Stimulated activated CD8-positive, alpha-beta memory T cell treated with anti-CD3 and anti-CD28 coated beads, Interleukin-12 subunit alpha, Interleukin-12 subunit beta, amount 100 ng/mL, for 24 hours (primary cell): ENCODE data around the gene AARSD1.
"Not testable (repeated sequence)": the region's sequence is repeated elsewhere in the genome, so short reads cannot be mapped to it uniquely, and the experiment has no call there.

Experiments used
- DNase-seq: peaks from one replicate; pipeline ENCODE4 v3.0.0-alpha.2; 2020; ENCODE audit errors: extremely low read depth

Gene AARSD1

DNA sequence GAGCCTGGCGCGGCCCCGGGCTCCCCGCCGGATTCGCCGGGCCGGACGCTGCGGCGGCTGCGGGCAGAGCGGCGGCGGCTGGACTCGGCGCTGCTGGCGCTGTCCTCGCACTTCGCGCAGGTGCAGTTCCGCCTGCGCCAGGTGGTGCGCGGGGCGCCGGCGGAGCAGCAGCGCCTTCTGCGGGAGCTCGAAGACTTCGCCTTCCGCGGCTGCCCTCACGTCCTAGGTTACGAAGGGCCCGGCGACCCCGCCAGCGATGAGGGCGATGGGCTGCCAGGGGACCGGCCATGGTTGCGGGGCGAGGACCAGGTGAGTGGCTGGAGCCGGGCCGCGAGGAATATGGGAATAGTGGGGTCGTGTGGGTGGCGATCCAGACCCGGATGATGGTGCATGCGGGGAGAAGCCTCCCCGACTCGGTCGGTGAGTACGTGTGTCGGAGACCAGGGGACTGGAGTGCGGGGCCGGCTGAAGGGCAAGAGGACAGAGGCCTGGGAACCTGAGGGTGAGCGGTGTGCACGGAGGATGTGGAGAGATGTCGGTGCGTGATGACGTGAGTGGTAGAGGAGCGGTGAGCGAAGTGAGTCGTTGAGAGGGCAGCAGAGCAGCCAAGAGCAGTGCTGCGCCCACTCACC lies 16.6 kb upstream of the AARSD1 start:
- no peak for DNase-seq

DNA sequence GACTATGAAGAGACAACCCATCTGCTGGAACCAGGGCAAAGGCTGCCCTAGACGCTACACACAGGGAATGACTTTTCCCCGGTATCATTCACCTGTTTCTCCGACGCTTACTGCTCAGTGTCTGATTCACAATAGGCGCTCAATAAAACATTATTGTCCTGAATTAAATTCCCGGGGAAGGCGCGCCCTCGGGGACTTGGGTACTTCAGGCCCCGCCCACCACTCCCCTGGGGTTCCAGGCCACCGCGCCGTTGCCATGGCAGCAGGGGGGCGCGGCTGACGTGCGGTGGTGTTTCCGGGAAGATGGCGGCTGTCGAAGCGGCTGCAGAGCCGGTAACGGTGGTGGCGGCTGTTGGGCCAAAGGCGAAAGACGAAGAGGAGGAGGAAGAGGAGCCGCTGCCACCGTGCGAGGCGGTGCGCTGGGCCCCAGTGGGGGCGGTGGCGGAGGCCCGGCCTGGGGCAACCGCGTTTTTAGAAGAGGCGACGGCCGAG lies 16.1 kb upstream of the AARSD1 start, which contains the start of gene RUNDC1:
Gene RUNDC1 (plus strand): TSS at position 292 of the 492 bp plus-strand sequence. CDS start 12 bp downstream, at position 304.
- peak; percentile 77 for DNase-seq

DNA sequence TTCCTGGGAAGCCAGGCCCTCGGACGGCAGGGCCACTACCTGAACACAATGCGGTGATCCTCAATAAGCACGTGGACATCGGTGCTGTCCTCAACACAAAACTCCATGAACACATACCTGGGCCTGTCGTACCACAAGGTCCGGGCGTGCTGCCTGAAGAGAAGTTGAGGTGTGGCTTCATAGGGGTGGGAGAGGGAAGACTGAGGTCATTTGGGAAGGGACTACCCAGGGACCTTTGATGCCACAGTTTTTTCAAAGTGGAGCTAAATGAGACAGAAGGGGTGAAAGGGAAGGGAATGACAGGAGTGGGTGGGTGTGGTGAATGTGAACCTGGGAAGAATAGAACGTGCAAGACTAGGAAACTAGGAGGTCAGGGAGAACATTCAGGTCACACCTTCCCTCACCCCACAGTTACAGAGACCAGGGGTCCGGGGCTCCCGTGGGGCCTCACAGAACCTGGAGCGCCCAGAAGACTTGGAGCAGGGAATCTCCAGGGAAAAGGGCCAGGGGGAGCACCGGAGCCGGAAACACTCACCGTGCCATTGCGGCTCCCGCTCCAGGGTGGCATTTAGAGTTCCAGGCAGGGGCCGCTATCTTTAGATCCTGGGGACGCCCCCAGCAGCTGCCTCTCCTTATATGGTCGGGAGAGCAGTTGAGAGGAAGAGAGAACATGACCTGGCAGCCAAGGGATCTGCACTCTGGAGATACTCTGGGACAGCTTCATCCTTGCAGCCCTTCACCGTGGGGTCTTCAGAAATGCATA lies 15.4 kb upstream of the AARSD1 start, which contains the start of gene PTGES3L:
Gene PTGES3L (minus strand): TSS at position 570 of the 763 bp plus-strand sequence. CDS start 27 bp downstream, at position 543.
- DNase-seq = no peak

DNA sequence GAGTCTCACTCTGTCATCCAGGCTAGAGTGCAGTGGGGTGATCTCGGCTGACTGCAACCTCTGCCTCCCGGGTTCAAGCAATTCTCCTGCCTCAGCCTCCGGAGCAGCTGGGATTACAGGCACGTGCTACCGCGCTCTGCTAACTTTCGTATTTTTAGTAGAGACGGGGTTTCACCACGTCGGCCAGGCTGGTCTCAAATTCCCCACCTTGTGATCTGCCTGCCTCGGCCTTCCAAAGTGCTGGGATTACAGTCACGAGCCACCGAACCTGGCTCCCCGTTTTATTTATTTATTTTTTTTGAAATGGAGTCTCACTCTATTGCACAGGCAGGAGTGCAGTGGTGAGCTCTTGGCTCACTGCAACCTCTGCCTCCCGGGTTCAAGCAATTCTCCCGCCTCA lies 11.4 kb upstream of the AARSD1 start:
- not testable (repeated sequence) for DNase-seq

DNA sequence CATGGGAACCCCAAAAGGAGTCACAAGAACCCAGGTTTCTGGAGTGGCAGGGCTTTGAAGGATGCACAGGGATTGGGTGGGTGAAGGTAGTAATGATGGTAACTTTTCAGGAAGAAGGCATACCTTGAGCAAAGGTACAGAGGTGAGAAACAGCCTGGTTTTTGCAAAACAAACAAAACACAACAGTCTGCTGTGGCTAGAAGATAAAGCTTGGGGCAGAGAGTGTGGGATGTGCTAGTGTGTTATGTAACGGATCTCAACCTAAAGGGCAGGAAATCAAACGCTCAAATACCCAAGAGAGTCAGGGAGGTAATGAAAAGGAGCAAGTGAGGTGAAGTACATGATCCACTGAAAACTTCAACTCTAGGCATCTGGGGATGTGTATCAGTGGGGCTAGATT lies 11.0 kb upstream of the AARSD1 start:
- no peak for DNase-seq

DNA sequence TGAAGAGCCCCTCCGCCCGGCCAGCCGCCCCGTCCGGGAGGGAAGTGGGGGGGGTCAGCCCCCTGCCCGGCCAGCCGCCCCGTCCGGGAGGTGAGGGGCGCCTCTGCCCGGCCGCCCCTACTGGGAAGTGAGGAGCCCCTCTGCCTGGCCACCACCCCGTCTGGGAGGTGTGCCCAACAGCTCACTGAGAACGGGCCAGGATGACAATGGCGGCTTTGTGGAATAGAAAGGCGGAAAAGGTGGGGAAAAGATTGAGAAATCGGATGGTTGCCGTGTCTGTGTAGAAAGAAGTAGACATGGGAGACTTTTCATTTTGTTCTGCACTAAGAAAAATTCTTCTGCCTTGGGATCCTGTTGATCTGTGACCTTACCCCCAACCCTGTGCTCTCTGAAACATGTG lies 9.1 kb upstream of the AARSD1 start:
- not testable (repeated sequence) for DNase-seq

DNA sequence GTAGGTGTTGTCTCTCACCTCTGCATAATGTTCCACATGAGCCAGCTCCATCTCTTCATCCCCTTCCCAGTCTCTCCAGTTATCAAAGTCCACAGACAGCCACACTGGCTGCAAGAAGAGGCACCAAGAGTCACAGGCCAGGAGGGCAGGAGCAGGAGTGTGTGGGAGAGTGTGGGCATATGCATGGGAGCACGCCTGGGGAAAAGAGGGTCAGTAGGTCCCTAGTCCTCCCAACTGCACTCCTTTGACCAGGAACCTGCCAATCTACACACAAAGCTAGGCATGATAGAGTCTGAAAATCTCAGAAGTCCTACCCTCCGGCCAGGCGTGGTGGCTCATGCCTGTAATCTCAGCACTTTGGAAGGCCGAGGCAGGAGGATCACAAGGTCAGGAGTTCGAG lies 7.3 kb upstream of the AARSD1 start:
- DNase-seq = no peak

DNA sequence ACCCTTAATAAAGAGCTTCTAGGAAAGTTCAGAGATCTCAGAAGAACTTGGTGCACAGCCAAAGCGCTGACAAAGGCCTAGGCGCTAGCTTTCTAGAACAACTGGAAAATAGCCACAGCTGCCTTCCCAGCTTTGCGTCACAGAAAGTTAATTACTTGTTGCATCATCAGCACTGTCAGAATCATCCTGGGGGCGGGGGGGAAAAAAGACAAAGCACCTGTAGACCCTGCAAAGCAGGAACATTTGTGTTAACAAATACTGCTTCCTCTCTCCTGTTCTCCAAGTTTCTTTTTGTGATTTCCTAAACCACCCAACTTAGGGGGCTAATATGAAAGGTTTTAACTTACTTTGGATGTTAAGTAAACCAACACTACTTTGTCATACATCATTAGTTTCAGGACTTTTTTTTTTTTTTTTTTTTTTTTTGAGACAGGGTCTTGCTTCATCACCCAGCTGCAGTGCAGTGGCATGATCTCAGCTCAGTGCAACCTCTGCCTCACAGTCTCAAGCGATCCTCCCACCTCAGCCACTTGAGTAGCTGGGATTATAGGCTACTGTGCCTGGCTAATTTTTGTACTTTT lies 4.8 kb upstream of the AARSD1 start:
- no peak for DNase-seq

DNA sequence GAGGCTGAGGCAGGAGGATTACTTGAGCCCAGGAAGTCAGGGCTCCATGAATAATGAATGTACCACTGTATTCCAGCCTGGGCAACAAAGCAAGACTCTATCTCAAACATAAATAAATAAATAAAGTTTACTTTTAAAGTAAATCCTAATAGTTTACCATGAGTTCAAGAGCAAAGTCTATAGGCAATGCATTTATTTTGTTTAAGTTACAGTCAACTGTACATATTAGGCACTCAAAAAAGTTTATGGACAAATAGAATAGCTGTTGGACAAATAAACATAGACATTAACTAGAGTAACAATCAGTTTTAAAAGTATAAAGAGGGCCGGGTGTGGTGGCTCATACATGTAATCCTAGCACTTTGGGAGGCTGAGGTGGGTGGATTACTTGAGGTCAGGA lies 3.7 kb upstream of the AARSD1 start:
- DNase-seq = no peak

DNA sequence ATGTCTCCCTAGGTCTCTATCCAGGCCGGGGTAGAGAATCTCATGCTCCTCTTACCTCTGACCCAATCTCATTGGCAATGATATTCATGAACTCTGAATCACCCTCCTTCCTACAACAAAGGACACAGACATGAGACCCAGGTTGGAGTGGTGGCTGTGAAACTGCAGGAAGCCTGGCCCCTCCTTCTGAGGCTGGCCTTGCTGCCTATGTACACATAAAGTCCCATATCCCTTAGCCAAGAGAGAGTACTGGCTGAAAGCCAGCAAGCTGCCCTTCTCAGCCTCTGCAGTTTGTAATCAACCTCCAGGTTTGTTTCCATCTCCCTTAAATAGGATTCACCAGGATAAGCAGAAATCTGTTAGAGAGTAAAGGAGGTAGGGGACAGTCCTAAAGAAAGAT lies 10.6 kb downstream of the AARSD1 start:
- DNase-seq = no peak

DNA sequence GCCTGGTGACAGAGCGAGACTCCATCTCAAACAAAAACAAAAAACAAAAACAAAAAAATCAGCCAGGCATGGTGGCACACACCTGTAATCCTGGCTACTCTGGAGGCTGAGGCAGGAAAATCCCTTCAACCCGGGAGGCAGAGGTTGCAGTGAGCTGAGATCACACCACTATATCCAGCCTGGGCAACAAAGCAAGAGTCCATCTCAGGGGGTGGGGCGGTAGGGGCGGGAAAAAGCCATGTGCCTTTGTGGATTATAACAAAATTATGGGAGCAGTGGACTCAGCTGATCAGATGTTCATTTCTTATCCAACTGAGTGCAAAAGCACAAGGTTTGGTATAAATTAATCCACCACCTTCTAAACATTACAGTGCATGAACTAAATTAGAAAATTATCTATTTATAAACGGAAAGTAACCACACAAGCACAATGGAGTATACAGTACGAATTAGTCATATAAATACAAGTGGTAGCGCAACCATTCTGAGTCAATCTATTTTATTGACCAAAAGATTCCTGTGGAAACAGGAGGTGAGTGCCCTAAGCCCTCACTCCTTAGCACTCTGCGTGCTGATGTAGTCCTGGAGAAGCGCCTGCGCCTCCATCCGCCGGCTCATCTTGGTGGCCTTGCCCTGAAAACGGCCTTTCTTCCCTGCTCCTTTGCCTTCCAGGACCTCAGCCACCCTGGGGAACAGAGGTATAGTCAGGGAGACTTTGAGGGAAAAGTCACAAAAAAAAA lies 14.0 kb downstream of the AARSD1 start:
- DNase-seq = no peak

DNA sequence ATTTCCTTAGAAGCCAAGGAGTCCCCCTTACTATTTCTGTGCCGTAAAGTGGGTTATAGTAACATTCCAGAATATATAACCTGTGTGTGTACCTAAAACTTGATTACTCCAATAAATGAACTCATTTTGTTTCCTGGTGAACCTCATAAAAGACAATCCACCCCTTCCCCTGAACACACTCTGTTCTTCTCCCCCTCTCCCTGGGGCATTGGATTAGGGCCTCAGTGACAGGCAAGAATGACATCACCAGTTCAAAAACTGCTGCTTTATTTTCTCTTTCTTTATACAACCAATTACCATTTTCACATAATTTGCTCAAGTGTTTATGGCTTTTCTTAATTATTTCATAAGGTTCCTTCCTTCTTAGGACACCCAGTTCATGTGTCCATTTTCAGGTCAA lies 17.4 kb downstream of the AARSD1 start:
- no peak for DNase-seq

DNA sequence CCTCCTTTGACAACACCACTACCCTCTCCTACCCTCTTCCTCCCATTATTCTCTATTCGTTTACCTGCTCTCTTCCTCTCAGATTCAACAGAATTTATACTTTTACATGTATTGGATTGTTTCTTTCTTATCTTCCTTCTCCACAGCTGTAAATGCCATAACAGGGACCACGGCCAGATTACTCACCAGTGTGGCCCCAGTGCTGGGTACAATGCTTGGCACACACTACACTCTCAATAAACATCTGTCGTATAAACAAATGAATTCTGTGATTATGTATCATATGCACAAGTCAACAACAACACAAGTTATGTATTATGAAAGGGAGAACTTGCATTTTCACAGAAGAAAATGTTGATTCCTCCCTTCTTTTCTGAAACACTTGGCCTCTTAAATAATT lies 20.0 kb downstream of the AARSD1 start:
- no peak for DNase-seq

DNA sequence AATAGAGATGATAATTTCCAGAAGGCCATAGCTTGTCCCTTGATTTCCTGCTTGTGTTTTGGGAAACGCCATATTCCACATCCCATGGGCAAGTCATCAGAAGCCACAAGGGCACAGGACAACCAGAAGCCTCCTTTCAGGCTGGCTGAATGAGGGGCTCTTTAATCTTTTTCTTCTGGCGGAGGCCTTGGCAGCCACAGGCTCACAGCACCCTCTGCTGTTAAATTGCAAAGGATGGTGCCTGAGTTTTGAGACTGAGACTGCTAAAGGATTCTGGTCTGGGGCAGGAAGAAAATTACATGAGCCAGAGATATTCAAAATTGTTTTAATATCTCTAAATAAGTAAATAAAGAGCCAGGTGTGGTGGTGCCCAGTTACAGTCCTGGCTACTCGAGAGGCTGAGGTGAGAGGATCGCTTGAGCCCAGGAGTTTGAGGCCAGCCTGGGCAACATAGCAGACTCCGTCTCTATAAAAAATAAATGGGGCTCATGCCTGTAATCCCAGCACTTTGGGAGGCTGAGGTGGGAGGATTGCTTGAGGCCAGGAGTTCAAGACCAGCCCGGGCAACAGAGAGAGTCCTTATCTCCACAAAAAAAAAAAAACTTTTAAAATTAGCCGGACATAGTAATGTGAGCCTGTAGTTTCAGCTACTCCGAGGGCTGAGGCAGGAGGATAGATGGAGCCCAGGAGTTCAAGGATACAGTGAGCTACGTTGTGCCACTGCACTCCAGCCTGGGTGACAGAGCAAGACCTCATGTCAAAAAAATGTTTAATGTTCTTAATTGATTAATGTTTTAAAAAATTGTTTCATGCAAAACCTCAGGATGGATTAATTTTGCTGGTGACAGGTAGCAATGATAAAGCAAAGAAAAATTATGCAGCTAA lies 26.3 kb downstream of the AARSD1 start:
- DNase-seq = no peak

DNA sequence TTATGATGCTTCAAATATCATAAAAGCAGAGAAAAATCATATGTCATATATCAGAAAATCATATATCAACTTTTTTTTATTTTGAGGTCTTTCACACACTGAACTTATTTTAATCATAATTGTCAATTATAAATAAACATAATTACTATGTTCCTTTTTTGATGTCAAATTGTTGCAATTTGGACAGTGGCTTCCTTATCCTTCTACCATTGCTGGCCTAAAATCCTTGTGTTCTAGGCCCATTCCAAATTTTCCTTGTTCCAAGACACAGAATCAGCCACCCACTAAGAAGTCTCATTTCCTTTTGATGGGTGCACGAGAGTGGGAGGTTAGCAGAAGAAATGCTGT lies 34.8 kb downstream of the AARSD1 start:
- DNase-seq = no peak

DNA sequence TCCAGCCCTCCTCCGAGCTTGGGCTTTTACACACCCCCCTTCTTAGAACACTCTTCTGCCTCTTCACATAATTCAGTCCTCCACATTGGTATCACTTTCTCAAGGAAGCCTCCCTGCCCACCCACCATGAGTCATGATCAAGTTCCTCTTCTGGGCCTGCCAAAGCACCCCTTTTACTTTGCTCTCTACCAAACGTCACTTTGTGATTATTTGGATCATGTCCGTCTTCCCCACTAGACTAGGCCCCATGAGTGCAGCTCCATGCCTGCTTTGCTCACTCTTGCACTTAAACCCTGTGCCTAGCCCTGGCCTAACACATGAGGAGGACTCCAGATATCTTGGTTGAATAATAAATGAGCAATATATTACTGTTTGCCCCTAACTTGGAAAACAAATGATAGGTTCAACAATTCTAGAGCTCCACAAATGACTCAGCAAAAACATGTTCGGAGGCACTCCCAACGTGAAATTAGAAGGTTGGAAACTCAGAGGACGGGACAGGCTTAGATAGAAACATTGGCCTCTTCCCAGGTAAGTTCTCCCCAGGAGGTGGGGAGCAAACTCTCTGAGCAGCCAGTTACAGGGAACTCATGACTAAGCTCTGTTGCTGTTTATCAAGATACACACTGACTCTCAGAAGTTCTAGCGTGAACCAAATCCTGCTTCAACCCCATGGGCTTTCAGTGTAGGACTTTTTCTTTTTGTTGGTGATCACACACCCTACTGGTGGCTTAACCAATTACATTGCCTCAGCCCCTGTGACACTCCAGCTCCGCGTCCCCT lies 35.3 kb downstream of the AARSD1 start:
- peak; percentile 10 for DNase-seq

DNA sequence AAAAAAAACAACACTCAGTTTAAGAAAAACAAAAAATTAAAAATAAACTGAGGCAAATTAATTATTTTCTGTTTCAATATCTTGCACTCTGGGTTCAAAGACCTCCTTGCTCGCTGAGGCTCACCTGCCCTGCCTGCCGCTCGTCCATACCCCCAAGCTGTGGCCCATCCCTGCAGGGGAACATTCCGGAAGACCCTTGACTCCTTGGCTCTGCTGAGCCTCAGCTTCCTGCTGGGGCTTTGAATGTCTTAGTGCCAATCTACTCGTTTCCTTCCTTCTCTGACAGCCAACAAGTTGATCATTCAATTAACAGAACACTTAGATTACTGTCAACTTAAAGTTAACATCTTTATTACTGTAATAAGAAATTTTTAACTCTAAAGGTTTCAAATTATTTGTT lies 39.4 kb downstream of the AARSD1 start:
- no peak for DNase-seq

DNA sequence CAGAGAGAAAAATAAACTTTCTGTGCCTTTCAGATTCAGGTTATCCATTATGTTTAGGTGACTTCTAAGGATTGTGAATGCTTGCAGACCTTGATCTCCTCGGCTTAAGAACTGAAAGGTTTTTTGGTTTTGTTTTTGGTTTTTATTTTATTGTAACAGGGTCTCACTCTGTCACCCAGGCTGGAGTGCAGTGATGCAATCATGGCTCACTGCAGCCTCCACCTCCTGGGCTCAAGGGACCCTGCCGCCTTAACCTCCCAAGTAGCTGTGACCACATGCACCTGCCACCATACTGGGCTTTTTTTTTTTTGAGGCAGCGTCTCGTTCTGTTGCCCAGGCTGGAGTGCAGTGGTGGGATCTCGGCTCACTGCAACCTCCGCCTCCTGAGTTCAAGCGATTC lies 40.8 kb downstream of the AARSD1 start:
- not testable (repeated sequence) for DNase-seq

DNA sequence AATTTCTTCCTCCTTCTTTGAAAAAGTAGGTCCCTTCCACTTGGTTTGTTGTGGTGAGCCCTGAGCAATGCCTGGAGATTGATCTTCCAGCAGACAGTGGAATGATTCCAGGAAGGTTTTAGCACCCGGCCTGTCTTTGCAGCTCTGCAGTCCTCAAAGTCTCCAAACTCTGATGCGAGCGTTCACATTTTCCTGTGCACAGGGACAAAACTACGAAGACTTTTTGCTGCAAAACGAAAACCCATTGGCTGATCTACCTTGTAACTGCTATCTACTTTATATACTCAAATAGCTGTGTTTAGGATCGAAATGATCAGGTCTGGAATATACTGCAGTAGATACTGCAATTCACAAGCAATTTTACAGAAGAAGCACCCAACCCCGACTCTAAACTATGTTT lies 42.0 kb downstream of the AARSD1 start:
- no peak for DNase-seq

DNA sequence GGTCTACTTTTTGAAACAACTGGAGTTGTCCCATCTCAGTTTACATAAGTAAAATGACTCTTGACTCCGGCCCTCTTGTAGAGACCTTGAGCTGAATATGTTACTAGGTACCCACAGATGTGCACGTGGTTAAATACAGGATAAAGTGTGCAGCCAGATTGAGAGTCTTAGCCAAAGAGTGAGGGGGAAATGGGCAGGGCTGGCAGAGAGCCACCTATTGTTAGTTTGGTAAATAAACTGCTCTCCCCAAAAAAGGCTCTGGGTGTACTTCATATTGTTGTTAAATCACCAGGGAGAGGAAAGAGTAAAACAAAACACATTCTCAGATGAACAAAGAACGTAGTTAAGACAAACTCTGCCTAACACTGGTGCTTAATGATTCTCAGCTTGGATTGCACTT lies 43.3 kb downstream of the AARSD1 start:
- DNase-seq = no peak
